Lung (tissue), 12 donors: ENCODE measurements around the gene IMP3. TPM values are rescaled to one million over a fixed set of nuclear protein-coding genes. Genes with fewer than 3 reads are reported as not detected.

ENCODE experiments used
- ATAC-seq: fragments of 200-7000 bp; cut with Tn5 transposase; one replicate; pipeline ENCODE4 v1.9.1; 2020; ENCODE audit warnings: moderate number of reproducible peaks; ENCODE audit not compliant: insufficient read depth, low FRiP score
- DNase-seq, 3 donors: peaks; one replicate each; pipeline ENCODE4 v3.0.0-alpha.2; 2013 to 2017
- H3K27ac ChIP-seq, 2 donors: one replicate each; pipeline ENCODE4 v1.5.1; 2013; ENCODE audit warnings: mild to moderate bottlenecking in 2 of 2, moderate library complexity in 2 of 2, control low read depth in 1 of 2, inconsistent platforms in 1 of 2, low read depth in 1 of 2, low read length in 1 of 2
- H3K27me3 ChIP-seq, 3 donors: one replicate each; pipeline ENCODE4 v1.5.1; 2013; ENCODE audit warnings: low read length in 2 of 3; ENCODE audit not compliant: control insufficient read depth in 3 of 3, insufficient read depth in 3 of 3
- H3K36me3 ChIP-seq, 4 donors: one replicate each; pipeline ENCODE4 v1.5.1; 2013; ENCODE audit warnings: low read length in 4 of 4, mild to moderate bottlenecking in 1 of 4, moderate library complexity in 1 of 4; ENCODE audit not compliant: control insufficient read depth in 4 of 4, insufficient read depth in 4 of 4
- H3K4me1 ChIP-seq, 5 donors: one replicate each; pipeline ENCODE4 v1.5.1; 2013; ENCODE audit warnings: low read length in 5 of 5, mild to moderate bottlenecking in 2 of 5, moderate library complexity in 1 of 5; ENCODE audit not compliant: control insufficient read depth in 5 of 5, insufficient read depth in 5 of 5
- H3K4me3 ChIP-seq: one replicate; pipeline ENCODE4 v1.5.1; 2013; ENCODE audit warnings: mild to moderate bottlenecking, control low read depth, moderate library complexity
- H3K9ac ChIP-seq, 2 donors: one replicate each; pipeline ENCODE4 v1.5.1; 2013; ENCODE audit warnings: low read length in 2 of 2, control low read depth in 1 of 2; ENCODE audit not compliant: insufficient read depth in 1 of 2
- H3K9me3 ChIP-seq, 4 donors: one replicate each; pipeline ENCODE4 v1.5.1; 2013; ENCODE audit warnings: low read length in 3 of 4, mild to moderate bottlenecking in 1 of 4, moderate library complexity in 1 of 4; ENCODE audit not compliant: control insufficient read depth in 4 of 4, insufficient read depth in 3 of 4
- WGBS, 2 donors: extraction: QIAGEN DNeasy Blood & Tissue Kit; methylation state at CpG; one replicate each; pipeline ENCODE4 v1.1.7; 2013; 5-methylcytosine and 5-hydroxymethylcytosine counted together
- polyA plus RNA-seq, 2 donors: library from polyadenylated mRNA; stranded (reverse); fragments of 200-250 nt; gene quantifications; one replicate each; pipeline ENCODE4 v1.2.1, GENCODE V29; 2013
- total RNA-seq, 2 donors: library from RNA; depleted of rRNA in 1 of 2; stranded (reverse); fragments of >200 nt in 1 of 2; gene quantifications; one replicate each; pipeline ENCODE4 v1.2.1, GENCODE V29; 2014 to 2021
- TF ChIP-seq, protein P1 (sequence below): IDR thresholded peaks from 2 replicates; pipeline ENCODE4 v1.5.1; 2012; ENCODE audit warnings: mild to moderate bottlenecking; ENCODE audit errors: control extremely low read depth, extremely low read depth
- donor health status: control.
- donor health status: control.
- donor health status: Bipolar disorder and iron deficiency.
- donor health status: healthy.
- donor health status: DM: yes; HTN: yes; CAD: no.

The IMP3 gene
- total and polyA plus RNA-seq, 4 donors, result 34.2 to 78.4 (median 70.1) TPM

DNA sequence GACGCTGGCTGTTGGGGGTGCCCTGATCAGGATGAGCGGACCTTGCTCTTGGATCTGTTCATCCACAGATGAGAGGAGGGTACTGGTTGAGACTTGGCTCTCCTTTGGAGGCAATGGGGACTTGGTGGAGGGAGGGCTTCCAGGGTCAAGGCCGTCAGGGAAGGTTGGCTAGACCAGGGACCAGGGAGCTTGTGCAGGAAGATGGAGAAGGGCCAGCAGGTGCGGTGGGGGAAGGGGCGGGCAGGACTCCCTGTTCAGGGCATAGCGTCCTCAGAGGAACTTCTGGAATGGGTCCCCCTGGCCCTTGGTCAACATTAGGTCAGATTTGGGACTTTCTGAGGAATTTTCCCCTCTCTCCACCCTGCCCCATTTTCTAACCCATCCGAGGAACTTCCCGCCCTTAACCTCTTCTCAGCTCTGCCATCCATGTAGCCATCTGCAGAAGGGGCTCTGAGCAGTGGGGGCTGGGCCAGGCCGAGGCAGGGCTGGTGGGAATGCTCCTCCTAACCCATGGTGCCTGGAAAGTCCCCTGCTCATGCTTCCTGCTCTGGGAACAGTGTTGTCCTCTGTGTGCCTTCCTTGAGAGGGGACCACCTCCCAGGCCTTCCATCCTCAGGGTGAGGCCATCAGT, 19.2 kb upstream of the IMP3 start:
- peak overlapping the region in 1 of 2 donors; percentile 79 for H3K27ac ChIP-seq
- H3K36me3 ChIP-seq, result peaks cover 0 to 34% (median 9%) of the 10 kb centered on the region in 4 donors
- ATAC-seq (no peak), DNase-seq (no peak)
- 78 to 92% methylated on average over 9 of the region's 9 CpGs for WGBS, 2 donors
- TF ChIP-seq, protein P1, sequence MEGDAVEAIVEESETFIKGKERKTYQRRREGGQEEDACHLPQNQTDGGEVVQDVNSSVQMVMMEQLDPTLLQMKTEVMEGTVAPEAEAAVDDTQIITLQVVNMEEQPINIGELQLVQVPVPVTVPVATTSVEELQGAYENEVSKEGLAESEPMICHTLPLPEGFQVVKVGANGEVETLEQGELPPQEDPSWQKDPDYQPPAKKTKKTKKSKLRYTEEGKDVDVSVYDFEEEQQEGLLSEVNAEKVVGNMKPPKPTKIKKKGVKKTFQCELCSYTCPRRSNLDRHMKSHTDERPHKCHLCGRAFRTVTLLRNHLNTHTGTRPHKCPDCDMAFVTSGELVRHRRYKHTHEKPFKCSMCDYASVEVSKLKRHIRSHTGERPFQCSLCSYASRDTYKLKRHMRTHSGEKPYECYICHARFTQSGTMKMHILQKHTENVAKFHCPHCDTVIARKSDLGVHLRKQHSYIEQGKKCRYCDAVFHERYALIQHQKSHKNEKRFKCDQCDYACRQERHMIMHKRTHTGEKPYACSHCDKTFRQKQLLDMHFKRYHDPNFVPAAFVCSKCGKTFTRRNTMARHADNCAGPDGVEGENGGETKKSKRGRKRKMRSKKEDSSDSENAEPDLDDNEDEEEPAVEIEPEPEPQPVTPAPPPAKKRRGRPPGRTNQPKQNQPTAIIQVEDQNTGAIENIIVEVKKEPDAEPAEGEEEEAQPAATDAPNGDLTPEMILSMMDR, result no peak
- no peaks in the 10 kb centered on the region for H3K9me3 ChIP-seq
- no peak overlapping the region for H3K4me3 ChIP-seq
- H3K4me1 ChIP-seq, result peaks cover 0 to 34% (median 11%) of the 10 kb centered on the region in 5 donors
- no peaks in the 10 kb centered on the region for H3K27me3 ChIP-seq
- no peak overlapping the region for H3K9ac ChIP-seq

DNA sequence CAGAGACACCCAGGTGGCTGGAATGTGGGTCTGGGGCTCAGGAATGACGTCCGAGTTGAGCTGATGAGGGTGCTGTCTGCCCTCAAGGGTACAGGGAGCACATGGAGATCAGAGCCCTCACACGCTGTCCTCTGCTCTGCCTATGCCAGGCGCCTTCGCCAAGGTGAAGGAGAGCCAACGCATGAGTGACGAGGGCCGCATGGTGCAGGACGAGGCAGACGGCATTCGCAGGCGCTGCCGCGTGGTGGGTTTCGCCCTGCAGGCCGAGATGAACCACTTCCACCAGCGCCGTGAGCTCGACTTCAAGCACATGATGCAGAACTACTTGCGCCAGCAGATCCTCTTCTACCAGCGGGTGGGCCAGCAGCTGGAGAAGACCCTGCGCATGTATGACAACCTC, 16.8 kb upstream of the IMP3 start:
- 95 to 98% methylated on average over 22 of the region's 22 CpGs for WGBS, 2 donors
- Histone ChIP-seq H3K4me3 (no peak overlapping the region), H3K9ac (no peak overlapping the region), H3K27ac (no peak overlapping the region), H3K36me3 (peaks cover 0 to 32% (median 12%) of the 10 kb centered on the region in 4 donors), H3K27me3 (no peaks in the 10 kb centered on the region), H3K9me3 (no peaks in the 10 kb centered on the region), H3K4me1 (peaks cover 0 to 39% (median 21%) of the 10 kb centered on the region in 5 donors)
- ATAC-seq, result no peak
- no peak for DNase-seq
- TF ChIP-seq, protein P1, result no peak

DNA sequence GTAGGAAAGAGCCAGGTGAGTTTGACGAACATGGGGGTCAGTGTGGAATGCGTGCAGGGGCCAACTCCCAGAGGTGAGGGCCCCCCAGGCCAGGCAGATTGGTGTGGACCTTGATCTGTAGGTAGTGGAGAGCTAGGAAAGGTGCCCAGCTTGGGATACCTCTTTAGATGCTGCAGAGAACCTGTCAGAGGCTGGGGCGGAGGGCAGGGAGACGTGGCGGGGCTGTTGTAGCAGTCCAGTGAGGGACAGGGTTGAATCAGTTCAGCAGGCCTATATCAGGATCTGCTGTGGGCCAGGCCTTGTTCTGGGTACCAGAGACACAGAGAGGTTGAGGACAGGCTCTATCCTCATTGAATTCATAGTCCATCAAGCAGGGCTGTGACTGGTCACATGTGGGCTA, 16.3 kb upstream of the IMP3 start:
- no peak for ATAC-seq
- H3K4me1 ChIP-seq, result peaks cover 0 to 40% (median 23%) of the 10 kb centered on the region in 5 donors
- H3K36me3 ChIP-seq, result peaks cover 0 to 32% (median 12%) of the 10 kb centered on the region in 4 donors

More for the DNA sequence above, 16.3 kb upstream of the IMP3 start:
- Histone ChIP-seq H3K9ac (no peak overlapping the region), H3K4me3 (no peak overlapping the region), H3K27me3 (no peaks in the 10 kb centered on the region), H3K9me3 (no peaks in the 10 kb centered on the region), H3K27ac (no peak overlapping the region)
- TF ChIP-seq, protein P1, result no peak
- WGBS, 2 donors, result 94 to 98% methylated on average over 5 of the region's 5 CpGs
- no peak for DNase-seq
